Esophagus squamous epithelium (tissue), 4 donors: Measurements from ENCODE around the gene FAHD2B.
"Not testable (repeated sequence)": the region's sequence is repeated elsewhere in the genome, so short reads cannot be mapped to it uniquely, and the experiment has no call there.

Experiments
- POLR2A ChIP-seq, 4 donors: fragments of 450-650 bp; IDR thresholded peaks; one replicate each; pipeline ENCODE4 v1.6.1; 2017; ENCODE audit warnings: antibody characterized with exemption in 4 of 4, mild to moderate bottlenecking in 4 of 4, moderate library complexity in 3 of 4
- TF ChIP-seq, protein P1 (sequence below), 6 experiments: fragments of 450-650 bp in 4 of 6; fragments of 200-600 bp in 2 of 6; sonication (generic) in 2 of 6; IDR thresholded peaks; one replicate each; pipeline ENCODE4 v1.5.1; 2016 to 2019; ENCODE audit warnings: antibody characterized with exemption in 6 of 6, mild to moderate bottlenecking in 4 of 6, moderate library complexity in 4 of 6

DNA sequence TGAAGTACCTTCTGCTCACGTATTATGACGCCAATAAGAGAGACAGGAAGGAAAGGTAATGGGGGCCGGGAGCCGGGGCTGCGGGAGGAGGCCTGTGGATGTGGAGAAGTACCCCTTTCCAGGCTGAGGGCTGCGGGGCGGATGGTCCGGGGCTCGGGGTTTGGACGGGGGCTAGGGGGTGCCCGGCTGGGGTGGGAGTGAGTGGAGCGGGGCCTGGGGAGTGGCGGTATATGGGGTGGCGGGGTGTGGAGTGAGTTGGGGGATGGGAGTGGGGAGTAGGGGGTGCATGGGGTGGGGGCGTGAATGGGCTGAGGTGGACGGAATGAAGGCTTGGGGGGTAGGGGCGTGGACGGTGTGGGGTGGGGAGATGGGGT, 19.2 kb upstream of the FAHD2B start:
- TF ChIP-seq, protein P1, sequence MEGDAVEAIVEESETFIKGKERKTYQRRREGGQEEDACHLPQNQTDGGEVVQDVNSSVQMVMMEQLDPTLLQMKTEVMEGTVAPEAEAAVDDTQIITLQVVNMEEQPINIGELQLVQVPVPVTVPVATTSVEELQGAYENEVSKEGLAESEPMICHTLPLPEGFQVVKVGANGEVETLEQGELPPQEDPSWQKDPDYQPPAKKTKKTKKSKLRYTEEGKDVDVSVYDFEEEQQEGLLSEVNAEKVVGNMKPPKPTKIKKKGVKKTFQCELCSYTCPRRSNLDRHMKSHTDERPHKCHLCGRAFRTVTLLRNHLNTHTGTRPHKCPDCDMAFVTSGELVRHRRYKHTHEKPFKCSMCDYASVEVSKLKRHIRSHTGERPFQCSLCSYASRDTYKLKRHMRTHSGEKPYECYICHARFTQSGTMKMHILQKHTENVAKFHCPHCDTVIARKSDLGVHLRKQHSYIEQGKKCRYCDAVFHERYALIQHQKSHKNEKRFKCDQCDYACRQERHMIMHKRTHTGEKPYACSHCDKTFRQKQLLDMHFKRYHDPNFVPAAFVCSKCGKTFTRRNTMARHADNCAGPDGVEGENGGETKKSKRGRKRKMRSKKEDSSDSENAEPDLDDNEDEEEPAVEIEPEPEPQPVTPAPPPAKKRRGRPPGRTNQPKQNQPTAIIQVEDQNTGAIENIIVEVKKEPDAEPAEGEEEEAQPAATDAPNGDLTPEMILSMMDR (IDR thresholded peaks at IDR 0.05) = not testable (repeated sequence)
- TF ChIP-seq POLR2A (IDR thresholded peaks at IDR 0.05) = not testable (repeated sequence)
